HG03378 (cell line): ENCODE results near the gene TMEM151B.
A peak's percentile ranks its signal among the peaks of the same experiment; 100 is the strongest.
"Not testable (repeated sequence)": the region's sequence is repeated elsewhere in the genome, so short reads cannot be mapped to it uniquely, and the experiment has no call there.

Experiments
- ATAC-seq: cut with Tn5 transposase; IDR thresholded peaks from one replicate; pipeline ENCODE4 v1.9.1; 2021; ENCODE audit warnings: mild to moderate bottlenecking, moderate library complexity; ENCODE audit not compliant: unreplicated experiment

TMEM151B gene

GRCh38 chr6:44301782-44302564, 31.7 kb downstream of the TMEM151B start:
- ATAC-seq = no peak

DNA sequence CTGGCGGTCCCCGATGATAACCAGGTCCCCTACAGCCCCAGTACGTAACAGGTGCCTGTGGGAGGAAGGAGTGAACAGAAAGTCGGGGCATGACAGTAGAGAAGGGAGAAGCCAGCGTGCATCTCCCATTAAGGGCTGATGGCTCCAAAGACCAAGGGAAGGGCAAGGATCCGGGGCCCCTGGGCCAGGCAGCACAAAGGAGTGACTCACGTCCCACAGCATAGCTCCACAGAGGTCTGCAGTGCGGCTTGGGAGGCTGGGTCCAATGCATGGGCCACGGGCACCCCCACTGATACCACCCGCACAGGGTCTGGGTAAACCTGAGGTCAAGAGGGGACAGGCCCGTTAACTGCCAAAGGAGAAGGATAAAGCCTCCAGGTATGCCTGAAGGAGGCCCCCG, 32.6 kb downstream of the TMEM151B start:
- no peak for ATAC-seq

- no peak for ATAC-seq
These were observed 33.6 kb downstream of the TMEM151B start for GRCh38 chr6:44303842-44304241.

GRCh38 chr6:44304282-44305199, 34.3 kb downstream of the TMEM151B start:
- ATAC-seq = no peak

GRCh38 chr6:44305200-44305725, 35.0 kb downstream of the TMEM151B start:
- ATAC-seq = no peak

DNA sequence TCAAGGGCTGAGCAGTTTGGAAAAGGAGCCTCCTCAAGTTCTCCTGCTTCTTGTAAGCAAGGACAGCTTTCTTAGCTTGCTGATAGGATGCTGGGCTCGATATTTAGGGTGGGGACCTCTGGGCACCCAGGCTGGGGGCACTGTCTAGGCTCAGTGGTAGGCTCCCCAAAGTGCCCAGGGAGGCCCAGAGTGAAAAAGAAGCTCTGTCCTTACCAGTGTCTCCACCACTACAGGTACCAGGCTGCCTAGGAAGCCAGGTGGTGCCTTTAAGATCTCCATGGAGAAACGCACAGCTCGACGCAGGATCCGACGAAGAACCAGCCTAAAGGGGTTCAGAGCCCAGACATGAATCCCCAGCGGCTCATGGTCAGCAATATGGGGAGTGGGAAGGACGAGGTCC, 36.5 kb downstream of the TMEM151B start:
- no peak for ATAC-seq

DNA sequence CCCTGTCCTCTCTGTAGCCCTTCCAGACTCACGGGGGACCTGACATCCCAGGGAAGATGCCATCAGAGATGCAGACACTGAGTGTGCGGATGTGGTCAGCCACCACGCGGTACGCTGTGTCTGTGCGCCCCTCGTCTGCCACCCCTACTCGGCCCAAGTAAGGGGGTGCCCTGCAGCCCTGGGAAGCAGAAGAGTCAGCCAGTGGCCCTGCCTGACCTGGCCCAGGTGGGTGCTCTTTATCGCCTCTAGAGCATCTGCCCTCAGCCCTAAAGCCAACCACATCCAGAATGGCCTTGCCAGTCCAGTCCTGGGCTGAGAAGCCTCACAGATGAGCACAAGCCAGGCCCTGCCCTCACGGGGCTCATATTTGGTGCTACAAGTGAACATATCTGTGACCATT, 37.0 kb downstream of the TMEM151B start:
- ATAC-seq = no peak

DNA sequence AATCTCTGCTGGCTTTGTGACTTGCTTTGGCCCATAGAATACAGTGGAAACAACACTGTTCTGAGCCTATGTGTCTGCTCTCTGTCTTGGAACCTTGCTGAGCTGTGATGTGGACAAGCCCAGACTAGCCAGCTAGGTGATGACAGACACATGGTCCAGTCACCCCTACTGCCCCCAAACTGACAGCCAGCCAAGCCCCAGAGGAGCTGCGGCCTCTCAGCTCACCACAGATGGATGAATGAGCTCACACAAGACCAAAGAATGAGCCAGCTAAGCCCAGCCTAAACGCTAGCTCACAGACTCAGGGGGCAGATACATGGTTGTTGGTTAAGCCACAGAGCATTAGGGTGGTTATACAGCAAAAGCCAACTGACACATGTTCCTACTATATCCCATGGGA, 38.8 kb downstream of the TMEM151B start:
- ATAC-seq = no peak

- ATAC-seq = no peak
These were observed 39.4 kb downstream of the TMEM151B start for GRCh38 chr6:44309631-44310030.

DNA sequence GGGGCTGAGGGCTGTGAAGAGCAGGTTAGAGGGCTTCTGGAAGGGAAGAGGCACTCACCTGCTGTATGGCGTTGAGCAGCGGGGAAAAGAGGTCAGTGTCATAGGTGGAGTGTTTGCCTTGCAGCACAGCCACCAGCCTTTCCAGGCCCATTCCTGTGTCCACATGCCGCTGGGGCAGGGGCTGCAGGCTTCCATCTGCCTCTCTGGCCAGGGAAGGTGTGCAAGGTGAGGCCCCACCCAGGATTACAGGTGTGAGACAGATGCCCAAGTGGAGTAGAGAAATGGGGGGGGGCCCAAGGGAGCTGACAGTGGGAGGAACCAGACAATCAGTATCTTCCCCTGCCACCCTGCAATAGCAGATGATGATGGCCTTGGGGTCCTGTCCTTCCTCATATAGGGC, 40.0 kb downstream of the TMEM151B start:
- no peak for ATAC-seq

DNA sequence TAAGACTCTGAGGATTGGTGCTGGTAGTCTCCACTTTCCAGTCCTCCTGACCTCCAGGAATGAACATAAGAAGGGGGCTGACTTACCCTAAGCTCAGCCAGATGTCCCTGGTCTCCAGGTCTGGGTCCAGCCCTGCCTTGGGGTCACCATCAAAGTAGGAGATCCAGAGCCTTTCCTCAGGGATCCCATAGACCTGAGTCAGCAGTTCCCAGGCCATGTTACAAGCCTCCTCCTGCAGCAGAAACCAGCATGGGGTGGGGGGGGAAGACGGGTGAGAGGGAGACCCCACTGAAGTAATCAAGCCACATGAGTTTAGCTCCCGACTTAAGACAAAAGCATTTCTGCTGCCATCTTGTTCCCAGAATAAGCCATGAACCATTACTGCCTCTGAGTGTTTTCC, 41.1 kb downstream of the TMEM151B start:
- no peak for ATAC-seq

DNA sequence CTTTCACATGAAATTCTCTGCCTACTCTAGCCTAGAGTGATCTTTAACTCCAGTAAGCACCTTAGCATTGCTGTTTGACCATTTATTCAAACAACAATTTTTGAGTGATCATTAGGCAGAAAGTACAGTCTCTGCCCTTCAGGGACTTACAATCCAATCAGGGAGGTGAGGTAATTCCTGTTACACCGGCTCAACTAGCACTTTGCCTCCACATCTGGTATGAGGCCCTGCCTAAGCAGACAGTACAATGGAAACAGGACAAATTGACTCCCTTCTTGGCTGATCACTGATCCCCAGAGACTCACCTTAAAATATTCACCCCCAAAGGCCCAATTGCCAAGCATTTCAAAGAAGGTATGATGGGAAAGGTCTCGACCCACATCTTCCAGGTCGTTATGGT, 41.5 kb downstream of the TMEM151B start:
- ATAC-seq = no peak

DNA sequence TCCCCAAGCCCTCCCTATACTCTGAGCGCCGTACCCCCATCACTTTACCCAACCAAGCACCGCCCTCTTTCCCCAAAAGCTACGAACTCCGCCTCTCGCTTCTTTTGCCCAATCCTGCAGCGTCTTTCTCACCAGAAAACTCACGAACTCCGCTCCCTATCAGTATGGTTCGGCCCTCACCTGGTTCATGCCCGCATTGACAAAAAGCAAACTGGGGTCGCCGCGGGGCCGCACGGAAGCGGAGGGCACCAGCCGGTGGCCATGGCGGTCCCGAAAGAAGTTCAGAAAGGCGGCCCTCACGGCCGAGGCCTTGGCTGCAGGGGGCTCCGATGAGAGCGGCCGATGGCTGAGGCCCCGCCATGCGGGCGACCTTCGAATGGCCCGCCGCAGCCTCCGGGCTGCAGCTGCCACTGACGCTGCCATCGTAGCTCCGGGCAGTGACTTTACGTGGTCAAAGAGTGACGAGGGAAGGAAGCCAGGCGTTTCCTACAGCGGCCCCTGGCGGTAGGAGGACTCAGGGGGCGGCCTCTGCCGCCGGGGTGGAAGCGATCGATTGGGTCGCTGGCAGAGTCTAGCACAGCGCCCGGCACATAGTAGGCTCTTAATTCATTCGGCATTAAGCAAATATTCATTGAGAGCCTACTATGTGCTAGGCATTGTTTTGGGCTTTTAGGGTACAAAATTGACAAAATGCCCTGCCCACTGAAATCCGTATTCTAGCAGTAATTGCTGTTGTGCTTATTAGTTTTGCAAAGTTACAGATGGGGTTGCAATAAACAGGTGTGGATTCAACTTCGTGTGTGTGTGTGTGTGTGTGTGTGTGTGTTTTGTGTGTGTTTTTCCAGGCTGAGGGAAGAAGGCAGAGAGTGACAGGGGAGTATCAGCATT, 42.9 kb downstream of the TMEM151B start, which contains the start of gene AARS2:
AARS2 (minus strand) TSS at position 447 of the 888 bp plus-strand sequence; CDS start at position 423, 24 bp downstream.
- ATAC-seq = peak; percentile 93

- not testable (repeated sequence) for ATAC-seq
These were observed 44.4 kb downstream of the TMEM151B start for GRCh38 chr6:44314657-44315056.

DNA sequence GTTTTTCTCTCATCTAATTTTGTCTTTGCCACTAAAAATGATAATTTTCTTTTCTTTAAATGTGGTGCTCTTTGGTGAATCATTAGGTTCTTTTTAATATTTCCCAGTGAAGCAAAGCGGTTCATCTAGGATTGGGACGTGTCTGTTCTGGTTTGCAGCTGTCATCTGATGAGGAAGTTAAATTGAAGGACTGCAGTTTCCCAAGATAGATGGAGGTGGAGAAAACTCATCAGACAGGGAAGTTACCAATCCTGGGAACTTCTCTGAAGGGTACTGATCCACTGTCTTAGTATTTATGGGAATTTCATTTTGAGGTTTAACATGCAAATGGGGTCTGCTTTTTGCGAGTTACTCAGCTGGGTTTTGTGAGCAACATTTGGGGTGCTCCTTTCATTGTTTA, 45.3 kb downstream of the TMEM151B start:
- no peak for ATAC-seq

DNA sequence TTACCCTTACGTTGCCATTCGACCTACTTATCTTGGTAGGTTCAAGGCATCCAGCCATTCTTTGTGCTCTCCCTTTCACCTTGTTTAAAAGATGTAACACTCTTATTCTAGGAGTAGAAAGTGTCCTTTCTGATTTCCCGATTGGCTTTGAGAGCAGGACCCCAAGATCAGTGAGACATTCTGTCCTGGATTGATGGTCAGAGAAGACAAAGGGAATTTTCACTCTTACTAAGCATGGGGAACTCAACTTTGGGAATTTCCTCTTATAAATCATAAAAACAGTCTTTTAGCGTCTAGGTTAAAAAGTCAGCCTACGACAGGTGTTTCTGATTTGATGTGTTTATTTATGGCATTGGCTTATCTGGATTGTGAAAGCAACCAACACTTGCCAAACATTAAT, 45.7 kb downstream of the TMEM151B start:
- no peak for ATAC-seq

GRCh38 chr6:44316481-44316880, 46.2 kb downstream of the TMEM151B start:
- ATAC-seq = no peak

DNA sequence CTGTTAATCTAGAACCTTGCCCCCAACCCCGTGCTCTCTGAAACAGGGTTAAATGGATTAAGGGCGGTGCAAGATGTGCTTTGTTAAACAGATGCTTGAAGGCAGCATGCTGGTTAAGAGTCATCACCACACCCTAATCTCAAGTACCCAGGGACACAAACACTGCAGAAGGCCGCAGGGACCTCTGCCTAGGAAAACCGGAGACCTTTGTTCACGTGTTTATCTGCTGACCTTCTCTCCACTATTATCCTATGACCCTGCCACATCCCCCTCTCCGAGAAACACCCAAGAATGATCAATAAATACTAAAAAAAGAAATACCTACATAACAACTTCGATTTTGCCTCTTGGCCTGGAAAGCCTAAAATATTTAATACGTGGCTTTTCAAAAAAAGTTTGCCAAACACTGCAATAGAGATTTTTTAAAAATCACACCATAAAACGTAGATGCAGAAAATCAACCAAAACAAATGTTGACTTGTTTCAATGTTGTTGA, 46.9 kb downstream of the TMEM151B start:
- ATAC-seq = not testable (repeated sequence)

DNA sequence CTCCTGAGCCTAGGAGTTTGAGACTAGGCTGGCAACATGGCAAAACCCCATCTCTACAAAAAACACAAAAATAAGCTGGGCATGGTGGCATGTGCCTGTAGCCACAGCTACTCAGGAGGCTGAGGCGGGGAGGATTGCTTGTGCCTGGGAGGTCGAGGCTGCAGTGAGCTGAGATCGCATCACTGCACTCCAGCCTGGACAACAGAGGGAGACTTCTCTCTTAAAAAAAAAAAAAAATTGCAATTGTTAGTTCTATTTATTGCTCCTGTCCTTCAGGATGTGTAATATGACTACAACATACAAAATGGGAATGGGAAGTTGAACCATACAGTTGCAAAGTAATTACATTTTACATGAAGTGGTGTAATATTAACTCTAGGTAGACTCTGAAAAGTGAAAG, 51.0 kb downstream of the TMEM151B start:
- no peak for ATAC-seq

DNA sequence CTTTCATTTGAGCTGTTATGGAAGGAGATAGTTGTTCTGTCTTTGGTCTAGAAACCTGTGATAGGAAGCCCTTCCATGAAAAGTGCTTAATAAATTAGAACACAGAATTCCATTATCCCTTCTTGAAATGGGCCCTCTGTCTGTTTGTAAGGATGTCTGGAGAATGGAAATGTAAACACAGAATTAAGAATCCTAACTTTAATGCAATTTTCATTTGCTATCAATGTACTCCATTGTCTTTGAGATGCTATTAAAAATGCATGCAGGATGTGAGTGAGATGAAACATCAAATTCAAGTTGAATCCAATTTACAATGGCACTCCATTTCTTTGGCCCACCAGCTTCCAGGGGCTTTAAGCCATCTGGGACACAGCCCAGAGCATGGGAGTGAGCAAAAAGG, 56.8 kb downstream of the TMEM151B start:
- ATAC-seq = no peak
